T-helper 2 cell treated with Interferon-gamma antibody and Interleukin-4, amounts not matched to agents 100 ng/mL and 5 ng/mL, for 36 hours (primary cell): Measurements from ENCODE around the gene FURIN. TPM values are rescaled to one million over a fixed set of nuclear protein-coding genes. Genes with fewer than 3 reads are reported as not detected.
"Not testable (repeated sequence)": the region's sequence is repeated elsewhere in the genome, so short reads cannot be mapped to it uniquely, and the experiment has no call there.

Experiments
- intact Hi-C: fragments of 100-400 bp; cut with micrococcal nuclease; formaldehyde crosslinking; loops from one replicate; pipeline ENCODE4 v1.15.1; 2023
- total RNA-seq: library from RNA; stranded (reverse); gene quantifications from 2 replicates; pipeline ENCODE4 v1.2.3, GENCODE V29; 2022

The FURIN gene
- total RNA-seq, result 211 and 222 TPM in 2 replicates

DNA sequence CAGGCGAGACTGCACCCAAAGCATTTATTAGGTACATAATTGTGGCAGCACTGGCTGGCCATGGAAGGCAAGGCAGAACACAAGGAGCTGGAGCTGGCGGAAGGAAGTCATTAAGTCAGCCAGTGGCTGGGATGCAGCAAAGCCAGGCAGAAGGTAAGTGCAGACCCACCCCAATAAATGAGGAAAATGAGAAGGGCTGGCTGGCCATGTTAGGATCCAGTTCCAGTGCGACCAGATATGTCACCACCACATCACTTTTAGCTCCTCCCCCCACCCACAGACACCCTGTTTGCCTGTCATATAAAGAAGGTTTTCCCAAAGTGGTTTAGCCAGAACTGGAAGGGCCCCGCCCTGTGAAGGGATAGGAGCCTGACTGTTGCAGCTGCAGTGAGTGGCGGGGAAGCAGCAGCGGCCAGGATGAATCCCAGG, at the start of gene FURIN:
Gene FURIN (plus strand): TSS at position 328 of the 429 bp plus-strand sequence. CDS start 7,153 bp downstream, outside the sequence.
- intact Hi-C loops, result no loop called here

DNA sequence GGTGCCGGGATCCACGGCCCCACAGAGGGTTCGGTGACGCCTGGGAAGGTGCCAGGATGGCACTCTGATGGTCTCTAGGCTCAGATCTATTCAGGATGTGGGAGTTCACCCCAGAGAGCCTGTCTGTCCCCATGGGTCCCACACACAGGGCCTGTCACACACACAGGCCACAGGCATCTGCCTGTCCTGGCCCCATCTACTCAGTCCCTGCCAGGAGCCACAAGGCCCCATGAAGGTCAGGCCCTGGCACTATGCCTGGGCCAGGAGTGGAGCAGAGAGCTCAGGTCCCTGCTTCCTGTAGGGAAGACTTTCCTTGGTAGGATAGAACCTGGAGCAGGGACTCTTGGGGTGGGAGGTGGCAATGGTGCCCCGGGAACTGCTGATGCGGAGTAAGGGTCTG, 49.0 kb upstream of the FURIN start:
- intact Hi-C loops, result loop anchor here (5.0 kb wide), 2 partner anchors 53 to 68 kb away; no protein-coding TSS in a partner anchor

DNA sequence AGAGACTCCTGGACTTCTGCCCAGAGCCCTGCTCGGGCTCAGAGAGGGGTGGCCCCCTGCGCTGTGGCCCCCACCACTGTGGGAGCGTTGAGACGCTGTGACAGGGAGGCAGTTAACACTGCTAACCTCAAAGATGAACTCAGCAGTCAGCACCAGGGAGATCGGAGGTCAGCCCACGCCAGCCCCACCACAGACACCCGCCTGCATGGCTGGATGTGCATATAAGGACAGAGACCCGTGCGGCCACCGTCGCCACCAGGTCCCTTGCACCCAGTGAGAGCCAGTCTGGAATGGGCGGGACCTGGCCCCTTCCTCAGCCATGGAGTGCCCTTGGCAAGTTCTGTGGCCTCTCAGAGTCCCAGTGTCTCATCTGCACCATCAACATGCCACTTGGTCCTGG, 48.5 kb upstream of the FURIN start:
- intact Hi-C loops, result loop anchor here (5.0 kb wide), 2 partner anchors 52 to 67 kb away; no protein-coding TSS in a partner anchor

DNA sequence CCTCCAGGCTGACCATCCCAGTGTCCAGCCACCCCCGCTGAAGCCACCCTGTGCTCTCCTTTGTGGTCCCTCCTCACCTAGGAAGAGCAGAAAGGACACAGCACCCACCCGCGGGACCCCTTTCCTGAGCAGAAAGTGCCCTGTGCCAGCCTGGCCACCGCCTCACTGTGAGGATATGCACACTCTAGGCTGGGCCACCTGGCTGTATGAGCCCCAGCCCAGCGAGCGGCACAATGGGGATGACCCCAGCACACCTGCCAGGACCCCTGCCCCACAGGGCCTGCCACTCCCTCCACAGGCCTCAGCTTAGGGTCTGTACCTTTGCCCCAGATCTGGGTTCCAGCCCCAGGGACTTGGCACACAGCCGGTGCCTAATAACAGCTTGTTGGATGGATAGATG, 47.9 kb upstream of the FURIN start:
- intact Hi-C loops, result no loop called here

DNA sequence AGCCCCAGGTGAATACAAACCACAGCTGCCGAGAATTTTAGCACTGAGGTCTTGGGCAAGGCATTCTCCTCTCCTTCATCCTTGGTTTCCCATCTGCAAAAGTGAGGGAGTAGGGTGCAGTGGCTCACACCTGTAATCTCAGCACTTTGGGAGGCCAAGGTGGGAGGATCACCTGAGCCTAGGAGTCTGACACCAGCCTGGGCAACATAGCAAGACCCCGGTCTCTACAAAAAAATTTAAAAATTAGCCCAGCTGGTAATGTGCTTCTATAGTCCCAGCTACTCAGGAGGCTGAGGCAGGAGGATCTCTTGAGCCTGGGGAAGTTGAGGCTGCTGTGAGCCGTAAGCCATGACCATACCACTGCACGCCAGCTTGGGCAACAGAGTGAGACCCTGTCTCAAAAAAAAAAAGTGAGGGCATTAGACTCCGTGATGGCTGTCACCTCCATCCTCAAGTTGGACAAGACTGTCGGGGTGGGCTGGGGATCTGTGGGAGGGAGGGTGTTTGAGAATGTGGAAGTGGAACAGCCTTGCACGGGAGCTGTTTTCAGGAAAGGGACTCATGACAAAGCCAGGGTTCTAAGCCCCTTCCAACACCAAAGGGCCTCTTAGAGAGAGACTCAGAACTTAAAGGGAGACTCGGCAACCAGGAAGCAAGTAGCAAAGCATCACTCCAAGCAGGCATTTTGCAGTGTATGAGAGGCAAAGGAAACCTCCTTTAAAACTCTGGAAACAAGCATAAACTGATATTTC, 46.0 kb upstream of the FURIN start:
- intact Hi-C loops, result no loop called here

DNA sequence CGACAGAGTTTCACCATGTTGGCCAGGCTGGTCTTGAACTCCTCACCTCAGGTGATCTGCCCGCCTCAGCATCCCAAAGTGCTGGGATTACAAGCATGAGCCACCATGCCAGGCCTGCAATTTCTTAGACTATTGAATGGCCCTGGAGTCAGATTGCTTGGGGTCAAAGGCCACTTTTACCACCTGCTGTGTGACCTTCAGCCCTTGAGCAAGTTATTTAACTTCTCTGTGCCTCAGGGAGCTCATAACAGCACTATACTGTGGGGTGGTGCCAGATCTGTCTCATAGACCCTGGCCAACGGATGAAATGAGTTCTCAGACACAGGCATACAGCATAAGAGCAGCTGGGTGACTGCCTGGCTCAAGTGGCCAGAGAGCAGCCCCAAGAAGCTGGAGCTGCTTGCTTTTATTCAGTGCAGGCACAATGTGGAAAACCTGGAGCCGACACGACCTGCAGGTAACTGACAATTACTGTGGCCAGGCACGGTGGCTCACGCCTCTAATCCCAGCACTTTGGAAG, 44.9 kb upstream of the FURIN start:
- intact Hi-C loops, result no loop called here

DNA sequence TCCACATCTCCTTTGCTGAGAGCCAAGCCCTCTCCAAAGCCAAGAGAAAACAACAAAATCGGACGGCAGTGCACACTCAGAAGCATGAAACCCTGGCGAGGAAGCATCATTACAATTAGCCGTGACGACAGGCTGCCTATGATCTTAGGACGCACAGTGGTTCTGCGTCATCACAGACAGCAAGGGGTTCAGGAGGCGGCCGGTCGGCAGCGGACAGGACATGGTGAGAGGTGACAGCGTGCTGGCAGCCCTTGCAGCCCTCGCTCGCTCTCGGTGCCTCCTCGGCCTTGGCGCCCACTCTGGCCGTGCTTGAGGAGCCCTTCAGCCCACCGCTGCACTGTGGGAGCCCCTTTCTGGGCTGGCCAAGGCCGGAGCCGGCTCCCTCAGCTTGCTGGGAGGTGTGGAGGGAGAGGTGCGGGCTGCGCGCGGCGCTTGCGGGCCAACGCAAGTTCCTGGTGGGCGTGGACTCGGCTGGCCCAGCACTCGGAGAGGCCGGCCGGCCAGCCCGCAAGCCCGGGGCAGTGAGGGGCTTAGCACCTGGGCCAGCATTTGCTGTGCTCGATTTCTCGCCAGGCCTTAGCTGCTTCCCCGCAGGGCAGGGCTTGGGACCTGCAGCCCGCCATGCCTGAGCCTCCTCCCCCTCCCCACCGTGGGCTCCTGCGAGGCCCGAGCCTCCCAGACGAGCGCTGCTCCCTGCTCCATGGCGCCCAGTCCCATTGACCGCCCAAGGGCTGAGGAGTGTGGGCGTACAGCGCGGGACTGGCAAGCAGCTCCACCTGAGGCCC, 43.1 kb upstream of the FURIN start:
- intact Hi-C loops, result not testable (repeated sequence)

DNA sequence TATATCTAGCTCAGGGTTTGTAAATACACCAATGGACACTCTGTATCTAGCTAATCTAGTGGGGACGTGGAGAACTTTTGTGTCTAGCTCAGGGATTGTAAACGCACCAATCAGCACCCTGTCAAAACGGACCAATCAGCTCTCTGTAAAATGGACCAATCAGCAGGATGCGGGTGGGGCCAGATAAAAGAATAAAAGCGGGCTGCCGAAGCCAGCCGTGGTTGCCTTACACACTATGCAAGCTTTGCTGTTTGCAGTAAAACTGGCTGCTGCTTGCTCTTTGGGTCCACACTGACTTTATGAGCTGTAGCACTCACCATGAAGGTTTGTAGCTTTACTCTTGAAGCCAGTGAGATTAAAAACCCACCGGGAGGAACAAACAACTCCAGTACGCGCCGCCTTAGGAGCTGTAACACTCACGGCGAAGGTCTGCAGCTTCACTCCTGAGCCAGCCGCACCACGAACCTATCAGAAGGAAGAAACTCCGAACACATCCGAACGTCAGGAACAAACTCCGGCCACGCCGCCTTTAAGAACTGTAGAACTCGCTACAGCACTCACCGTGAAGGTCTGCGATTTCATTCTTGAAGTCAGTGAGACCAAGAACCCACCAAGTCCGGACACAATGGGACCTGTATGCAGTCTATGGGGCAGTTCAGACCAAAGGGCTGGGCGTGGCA, 42.0 kb upstream of the FURIN start:
- intact Hi-C loops, result not testable (repeated sequence)

DNA sequence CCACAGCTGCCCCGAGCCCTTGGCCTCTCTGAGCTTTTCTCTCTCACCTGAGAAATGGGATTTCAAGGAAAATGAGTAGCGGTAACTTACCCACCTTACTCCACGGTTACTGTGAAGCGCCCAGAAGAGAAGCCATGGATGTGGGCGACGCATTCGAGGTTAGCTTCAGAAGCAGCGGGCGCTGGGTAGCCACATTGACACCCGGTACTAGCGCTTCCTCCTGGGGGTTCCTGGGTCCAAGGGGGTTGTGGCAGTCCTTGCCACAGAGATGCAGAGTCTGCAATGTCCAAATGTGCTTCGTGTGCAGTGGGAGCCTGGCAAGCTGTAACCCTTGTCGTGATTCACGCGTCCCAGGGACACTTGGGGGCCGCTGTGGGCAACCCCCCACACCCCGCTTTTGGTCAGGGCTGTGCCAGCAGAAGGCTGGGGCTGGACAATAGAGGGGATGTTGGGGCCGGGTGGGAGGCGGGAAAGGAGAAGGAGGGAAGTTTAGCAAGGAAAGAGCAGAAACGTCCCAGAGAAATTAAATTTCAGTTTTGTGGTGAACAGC, 41.4 kb upstream of the FURIN start:
- intact Hi-C loops, result no loop called here

DNA sequence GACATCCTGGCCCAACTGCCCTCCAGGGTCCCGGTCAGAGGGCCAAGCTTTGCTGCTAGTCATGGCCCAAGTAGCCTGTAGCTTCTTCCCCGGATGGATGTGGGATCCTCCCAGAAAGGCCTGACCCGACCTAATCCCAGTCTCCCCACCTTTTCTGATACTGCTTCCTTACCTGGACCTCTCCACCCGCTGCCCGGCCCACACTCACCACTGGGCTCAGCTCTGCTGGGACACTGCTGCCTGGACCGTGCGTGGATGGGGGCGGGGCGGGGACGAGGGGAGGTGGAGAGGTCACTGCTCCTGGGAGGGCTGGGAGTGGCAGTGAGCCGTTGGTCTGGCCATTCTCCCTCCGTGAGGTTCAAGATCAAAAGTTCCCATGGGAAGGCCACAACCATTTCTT, 40.3 kb upstream of the FURIN start:
- intact Hi-C loops, result loop anchor here (1.0 kb wide), 1 partner anchor 10 kb away; no protein-coding TSS in a partner anchor

DNA sequence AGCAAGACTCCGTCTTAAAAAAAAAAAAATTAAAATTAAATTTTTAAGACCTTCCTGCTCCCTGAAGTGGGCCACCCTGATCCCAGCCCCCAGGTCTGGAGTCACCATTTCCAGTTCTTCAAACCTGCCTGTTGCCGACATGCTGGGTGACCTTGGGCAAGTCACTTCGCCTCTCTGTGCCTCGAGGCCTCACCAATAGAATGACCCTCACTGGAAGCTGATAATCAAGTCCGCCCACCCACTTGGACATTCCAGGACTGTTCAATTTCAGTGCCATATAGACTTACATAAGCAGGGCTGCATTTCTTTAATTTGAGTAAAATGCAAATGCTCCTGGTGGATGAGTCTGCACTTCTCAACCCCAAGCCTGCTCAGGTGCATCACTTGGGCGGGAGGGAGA, 39.3 kb upstream of the FURIN start:
- intact Hi-C loops, result no loop called here

DNA sequence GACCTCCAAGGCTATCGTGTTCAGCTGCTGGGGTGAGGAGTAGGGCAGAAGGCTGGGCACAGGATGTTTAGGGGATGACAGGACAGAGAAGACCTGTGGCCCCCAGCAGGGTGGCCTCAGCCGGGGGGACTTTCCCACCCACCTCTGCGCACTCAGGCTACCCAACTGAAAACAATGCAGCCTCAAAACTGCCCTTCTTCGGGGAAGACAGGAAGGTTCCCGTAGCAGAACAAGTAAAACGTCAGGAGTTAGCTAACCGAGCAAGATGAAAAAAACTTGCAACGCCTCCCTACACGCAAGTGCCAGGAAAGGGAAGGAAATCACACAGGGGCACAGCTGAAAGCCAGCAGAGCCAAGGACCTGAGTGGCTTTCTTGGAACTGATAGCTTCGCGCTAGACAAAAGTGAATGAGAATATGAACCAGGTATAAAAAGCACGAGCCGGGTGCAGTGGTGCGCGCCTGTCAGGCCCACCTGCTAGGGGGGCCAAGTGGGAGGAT, 38.4 kb upstream of the FURIN start:
- intact Hi-C loops, result loop anchor here (1.0 kb wide), 2 partner anchors 8 to 22 kb away; no protein-coding TSS in a partner anchor

DNA sequence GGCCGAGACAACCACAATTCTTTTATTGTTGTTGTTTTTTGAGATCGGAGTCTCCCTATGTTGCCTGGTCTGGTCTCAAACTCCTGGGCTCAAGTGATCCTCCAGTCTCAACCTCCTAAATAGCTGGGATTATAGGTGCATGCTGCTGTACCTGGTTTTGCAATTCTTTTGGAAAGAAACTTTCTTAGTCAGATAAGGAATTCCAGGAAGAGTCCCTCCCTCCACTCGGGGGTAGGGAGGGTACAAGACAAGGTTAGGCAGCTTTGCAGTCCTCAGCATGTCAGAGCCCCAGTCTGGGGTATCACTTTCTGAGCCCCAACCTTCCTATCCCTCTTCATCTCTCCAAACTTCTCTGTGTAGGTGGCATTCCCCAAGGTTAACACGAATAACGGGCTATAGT, 33.8 kb upstream of the FURIN start:
- intact Hi-C loops, result loop anchor here (5.0 kb wide), 1 partner anchor 38 kb away; no protein-coding TSS in a partner anchor

DNA sequence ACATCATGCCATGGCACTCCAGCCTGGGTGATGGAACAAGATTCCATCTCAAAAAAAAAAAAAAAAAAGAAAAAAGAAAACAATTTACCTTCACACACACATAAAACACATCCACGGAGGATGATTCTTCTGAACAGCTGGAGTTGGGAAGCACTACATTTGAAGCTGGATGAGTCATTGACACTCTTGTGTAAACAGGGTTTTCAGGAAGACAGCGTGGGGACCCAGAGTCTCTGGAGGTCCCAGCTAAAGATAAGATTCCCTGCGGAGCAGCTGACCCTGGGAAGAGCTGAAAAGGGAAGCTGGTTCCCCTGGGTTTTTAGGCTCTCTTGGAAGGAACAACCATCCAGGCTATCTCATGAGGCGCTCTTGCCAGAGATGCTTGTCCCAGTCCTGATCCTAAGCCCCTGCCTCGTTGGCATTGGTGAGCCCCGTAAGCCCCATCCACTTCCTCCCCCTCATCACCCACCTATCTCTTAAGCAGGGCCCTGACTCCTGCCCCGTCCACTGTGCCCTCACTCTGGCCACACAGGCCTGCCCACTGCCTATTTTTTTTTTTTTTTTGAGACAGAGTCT, 32.0 kb upstream of the FURIN start:
- intact Hi-C loops, result loop anchor here (5.0 kb wide), 1 partner anchor 36 kb away; no protein-coding TSS in a partner anchor

DNA sequence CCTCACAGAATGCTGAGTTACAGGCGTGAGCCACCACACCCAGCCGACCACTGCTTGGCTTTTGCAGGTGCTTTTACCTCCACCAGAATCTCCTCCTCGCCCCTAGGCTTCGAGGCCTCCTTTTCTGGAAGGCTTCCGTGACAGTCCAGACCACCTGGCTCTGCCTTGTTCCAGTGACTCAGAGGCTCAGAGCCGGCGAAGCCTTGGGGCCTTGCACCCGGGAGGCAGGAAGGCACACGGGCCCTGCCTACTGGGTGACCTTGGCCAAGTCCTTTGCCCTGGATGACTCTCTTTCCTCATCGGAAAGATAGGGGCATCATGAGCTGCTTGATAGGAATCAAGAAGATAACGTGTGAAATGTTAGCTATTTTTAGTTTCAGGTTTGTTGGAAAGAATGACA, 31.3 kb upstream of the FURIN start:
- intact Hi-C loops, result loop anchor here (5.0 kb wide), 1 partner anchor 35 kb away; no protein-coding TSS in a partner anchor

DNA sequence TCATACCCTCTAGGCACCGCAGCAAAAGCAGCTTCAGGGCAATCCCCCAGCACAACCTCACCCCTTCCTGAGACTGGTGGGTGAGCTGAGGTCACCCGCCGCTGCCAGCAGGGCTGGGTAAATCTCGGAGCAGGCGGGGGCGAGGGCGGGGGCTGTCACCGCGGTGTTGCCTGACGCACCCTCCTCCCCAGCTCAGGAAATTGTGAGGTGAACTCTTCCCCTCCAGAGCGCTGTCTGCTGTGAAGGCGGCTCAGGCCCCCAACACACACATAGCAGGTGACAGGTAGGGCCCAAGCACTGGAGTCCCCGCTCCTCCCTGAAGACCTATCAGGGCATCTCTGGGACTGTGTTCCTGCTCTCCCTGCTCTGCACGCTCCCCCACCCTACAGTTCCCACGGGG, 30.2 kb upstream of the FURIN start:
- intact Hi-C loops, result loop anchor here (1.0 to 5.0 kb wide), 3 partner anchors 8 to 34 kb away; no protein-coding TSS in a partner anchor

DNA sequence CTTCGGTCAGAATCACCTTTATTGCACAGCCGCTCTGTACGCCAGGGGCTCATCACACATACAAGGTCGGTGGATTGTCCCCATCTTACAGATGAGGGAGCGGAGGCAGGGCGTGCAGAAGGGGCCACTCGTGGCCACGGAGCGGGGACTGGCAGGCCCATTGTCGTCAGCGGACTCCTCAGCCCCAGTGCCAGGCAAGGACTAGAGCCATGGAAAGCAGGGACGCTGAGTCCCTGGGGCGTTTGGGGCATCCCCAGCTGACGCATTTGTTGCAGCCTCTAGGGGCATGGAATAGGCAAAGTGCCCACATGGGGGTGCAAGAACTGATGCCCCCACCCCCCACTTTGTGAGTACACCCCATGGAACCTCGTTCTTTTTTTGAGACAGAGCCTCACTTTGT, 29.8 kb upstream of the FURIN start:
- intact Hi-C loops, result loop anchor here (1.0 to 5.0 kb wide), 3 partner anchors 8 to 34 kb away; no protein-coding TSS in a partner anchor

DNA sequence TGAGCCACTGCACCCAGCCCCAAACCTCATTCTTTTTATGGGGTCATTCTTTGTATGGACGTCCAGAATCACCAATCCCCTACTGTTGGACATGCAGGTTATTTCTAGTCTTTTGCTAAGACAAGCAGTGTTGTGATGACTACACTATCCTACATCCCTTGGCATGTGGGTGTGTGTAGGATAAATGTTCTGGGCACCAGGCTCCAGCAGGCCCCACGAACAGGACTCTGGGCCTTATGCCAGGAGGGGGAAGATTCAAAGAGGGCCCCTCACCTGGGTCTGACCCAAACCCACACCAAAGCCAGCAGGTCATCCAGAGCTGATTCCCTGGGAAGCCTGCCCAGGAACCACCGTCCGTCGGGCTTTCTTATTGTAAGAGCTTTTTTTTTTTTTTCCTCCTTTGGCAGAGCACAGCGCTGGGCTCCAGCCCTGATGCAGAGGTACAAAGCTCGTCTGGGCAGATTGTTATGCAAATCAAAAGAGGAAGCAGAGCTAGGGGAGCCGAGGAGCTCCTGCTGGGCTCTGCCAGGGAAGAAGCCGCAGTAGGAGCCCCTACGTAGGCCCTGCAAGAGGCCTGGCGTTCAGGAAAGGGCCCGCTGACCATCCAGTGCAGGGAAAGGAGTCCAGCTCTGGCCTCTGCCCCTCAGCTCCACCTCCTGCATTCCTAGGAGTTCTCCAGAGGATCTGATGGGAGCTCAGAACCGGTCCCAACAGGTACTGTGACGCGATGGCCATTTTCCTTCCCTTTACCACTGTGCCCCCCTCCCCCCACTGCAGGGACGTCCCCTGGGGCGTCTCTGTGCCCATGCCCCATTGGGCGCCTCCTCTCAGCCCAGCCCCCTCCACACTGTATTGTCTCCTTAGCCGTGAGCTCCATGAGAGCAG, 29.0 kb upstream of the FURIN start:
- intact Hi-C loops, result loop anchor here (5.0 kb wide), 1 partner anchor 33 kb away; no protein-coding TSS in a partner anchor

DNA sequence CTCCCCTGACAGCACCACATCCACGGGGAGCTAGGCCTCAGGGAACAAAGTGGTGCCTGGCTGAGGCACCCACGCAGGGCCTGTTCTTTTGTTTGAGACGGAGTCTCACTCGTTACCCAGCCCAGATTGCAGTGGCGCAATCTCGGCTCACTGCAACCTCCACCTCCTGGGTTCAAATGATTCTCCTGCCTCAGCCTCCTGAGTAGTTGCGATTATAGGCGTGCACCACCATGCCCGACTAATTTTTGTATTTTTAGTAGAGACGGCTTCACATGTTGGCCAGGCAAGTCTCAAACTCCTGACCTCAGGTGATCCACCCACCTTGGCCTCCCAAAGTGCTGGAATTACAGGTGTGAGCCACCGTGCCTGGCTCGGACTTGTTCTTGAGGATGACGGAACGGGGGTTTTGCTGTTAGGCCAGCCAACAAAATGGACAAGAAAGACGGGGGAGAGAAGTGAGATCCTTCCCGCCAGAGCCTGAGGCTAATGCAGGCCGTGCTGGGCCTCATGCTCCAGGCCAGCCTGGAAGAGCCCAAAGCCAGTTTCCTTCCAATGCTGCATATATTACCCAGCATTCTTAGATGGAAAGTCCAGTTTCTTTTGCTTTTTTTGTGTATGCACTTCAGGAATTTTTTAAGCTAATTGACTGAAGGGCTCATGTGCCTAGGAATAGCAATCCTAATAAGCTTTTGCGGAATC, 28.1 kb upstream of the FURIN start:
- intact Hi-C loops, result no loop called here
